ENCODE measurements around the gene ZNF267. TPM values are rescaled to one million over a fixed set of nuclear protein-coding genes. Genes with fewer than 3 reads are reported as not detected.
"Not testable (repeated sequence)": the region's sequence is repeated elsewhere in the genome, so short reads cannot be mapped to it uniquely, and the experiment has no call there.

The ZNF267 gene
- polyA plus RNA-seq, 1 donor from 2014 or later, result 7.0 TPM

DNA sequence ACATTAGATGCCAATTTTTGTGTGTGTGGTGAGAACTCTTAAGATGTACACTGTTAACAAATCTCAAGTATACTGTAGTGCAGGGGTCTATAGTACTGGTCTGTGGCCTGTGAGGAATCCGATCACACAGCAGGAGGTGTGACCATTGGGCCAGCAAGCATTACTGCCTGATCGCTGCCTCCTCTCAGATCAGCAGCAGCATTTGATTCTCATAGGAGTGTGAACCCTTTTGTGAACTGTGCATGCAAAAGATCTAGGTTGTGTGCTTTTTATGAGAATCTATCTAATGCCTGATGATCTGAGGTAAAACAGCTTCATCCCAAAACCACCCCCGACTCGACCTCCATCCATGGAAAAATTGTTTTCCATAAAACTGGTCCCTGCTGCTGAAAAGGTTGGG, 12.6 kb downstream of the ZNF267 start:
- TF ChIP-seq MXI1 (conservative IDR thresholded peaks at IDR 0.05; ENCODE audit: poor library complexity, severe bottlenecking), result no peak
- TF ChIP-seq CTCF (IDR thresholded peaks at IDR 0.05; ENCODE audit: poor library complexity, severe bottlenecking), result no peak
- no peak for TF ChIP-seq REST (IDR thresholded peaks at IDR 0.05; ENCODE audit: borderline replicate concordance)
- TF ChIP-seq POLR2AphosphoS5 (IDR thresholded peaks at IDR 0.05), result no peak
- no peak for TF ChIP-seq EZH2 (IDR thresholded peaks at IDR 0.05; ENCODE audit: borderline replicate concordance, insufficient read depth, low read length, poor library complexity, severe bottlenecking)
- TF ChIP-seq RAD21 (conservative IDR thresholded peaks at IDR 0.05), result no peak
- no peak for TF ChIP-seq SMC3 (conservative IDR thresholded peaks at IDR 0.05; ENCODE audit: poor library complexity)
- no peak for TF ChIP-seq TAF1 (IDR thresholded peaks at IDR 0.05; ENCODE audit: low read depth)
- TF ChIP-seq EP300 (conservative IDR thresholded peaks at IDR 0.05; ENCODE audit: poor library complexity, severe bottlenecking), result no peak
- no peaks in the 10 kb centered on the region for H4K20me1 ChIP-seq (ENCODE audit: insufficient read depth)
- H3K79me2 ChIP-seq (replicated peaks; ENCODE audit: insufficient read depth, low read length), result peaks cover 7% of the 10 kb centered on the region
- no peaks in the 10 kb centered on the region for H3F3A ChIP-seq (ENCODE audit: insufficient read depth, low read length, poor library complexity, severe bottlenecking)
- no peak overlapping the region for H3K4me2 ChIP-seq (ENCODE audit: low read length)
- no peak overlapping the region for H3K4me3 ChIP-seq (ENCODE audit: low read length)
- H3K36me3 ChIP-seq (ENCODE audit: insufficient read depth, low read length), result peaks cover 9% of the 10 kb centered on the region
- H3K9me3 ChIP-seq (ENCODE audit: low read length), result no peaks in the 10 kb centered on the region
- no peak overlapping the region for H2AFZ ChIP-seq (ENCODE audit: low read depth, low read length)
- no peak overlapping the region for H3K9ac ChIP-seq (ENCODE audit: low read length)
- no peaks in the 10 kb centered on the region for H3K27me3 ChIP-seq (ENCODE audit: insufficient read depth, low read depth, low read length)
- H3K27ac ChIP-seq (ENCODE audit: low read length), result no peak overlapping the region
- H3K9me2 ChIP-seq (ENCODE audit: insufficient read depth, low read length), result no peaks in the 10 kb centered on the region

GRCh38 chr16:31888735-31889134, 15.1 kb downstream of the ZNF267 start:
- H2AFZ ChIP-seq (ENCODE audit: low read depth, low read length), result no peak overlapping the region
- no peak overlapping the region for H3K4me2 ChIP-seq (ENCODE audit: low read length)
- no peaks in the 10 kb centered on the region for H4K20me1 ChIP-seq (ENCODE audit: insufficient read depth)
- no peaks in the 10 kb centered on the region for H3K9me2 ChIP-seq (ENCODE audit: insufficient read depth, low read length)
- no peak for TF ChIP-seq SMC3 (conservative IDR thresholded peaks at IDR 0.05; ENCODE audit: poor library complexity)
- TF ChIP-seq TAF1 (IDR thresholded peaks at IDR 0.05; ENCODE audit: low read depth), result no peak
- TF ChIP-seq POLR2AphosphoS5 (IDR thresholded peaks at IDR 0.05), result no peak
- TF ChIP-seq RAD21 (conservative IDR thresholded peaks at IDR 0.05), result no peak
- no peak for TF ChIP-seq CTCF (IDR thresholded peaks at IDR 0.05; ENCODE audit: poor library complexity, severe bottlenecking)
- TF ChIP-seq EZH2 (IDR thresholded peaks at IDR 0.05; ENCODE audit: borderline replicate concordance, insufficient read depth, low read length, poor library complexity, severe bottlenecking), result no peak
- TF ChIP-seq EP300 (conservative IDR thresholded peaks at IDR 0.05; ENCODE audit: poor library complexity, severe bottlenecking), result no peak
- TF ChIP-seq REST (IDR thresholded peaks at IDR 0.05; ENCODE audit: borderline replicate concordance), result no peak
- no peak for TF ChIP-seq MXI1 (conservative IDR thresholded peaks at IDR 0.05; ENCODE audit: poor library complexity, severe bottlenecking)
- no peaks in the 10 kb centered on the region for H3K27me3 ChIP-seq (ENCODE audit: insufficient read depth, low read depth, low read length)
- no peaks in the 10 kb centered on the region for H3K9me3 ChIP-seq (ENCODE audit: low read length)
- H3K79me2 ChIP-seq (replicated peaks; ENCODE audit: insufficient read depth, low read length), result peaks cover 1% of the 10 kb centered on the region
- no peak overlapping the region for H3K27ac ChIP-seq (ENCODE audit: low read length)
- no peak overlapping the region for H3K4me3 ChIP-seq (ENCODE audit: low read length)
- H3K36me3 ChIP-seq (ENCODE audit: insufficient read depth, low read length), result peaks cover 9% of the 10 kb centered on the region
- no peak overlapping the region for H3K9ac ChIP-seq (ENCODE audit: low read length)
- no peaks in the 10 kb centered on the region for H3F3A ChIP-seq (ENCODE audit: insufficient read depth, low read length, poor library complexity, severe bottlenecking)

DNA sequence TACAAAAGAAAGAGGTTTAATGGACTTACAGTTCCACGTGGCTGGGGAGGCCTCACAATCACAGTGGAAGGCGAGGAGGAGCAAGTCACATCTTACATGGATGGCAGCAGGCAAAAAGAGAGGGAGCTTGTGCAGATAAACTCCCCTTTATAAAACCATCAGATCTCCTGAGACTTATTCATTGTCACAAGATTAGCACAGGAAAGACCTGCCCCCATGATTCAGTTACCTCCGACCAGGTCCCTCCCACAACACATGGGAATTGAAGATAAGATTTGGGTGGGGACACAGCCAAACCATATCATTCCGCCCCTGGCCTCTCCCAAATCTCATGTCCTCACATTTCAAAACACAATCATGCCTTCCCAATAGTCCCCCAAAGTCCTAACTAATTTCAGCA, 18.5 kb downstream of the ZNF267 start:
- not testable (repeated sequence) for H3K9ac ChIP-seq (ENCODE audit: low read length); H3K9me3 ChIP-seq (ENCODE audit: low read length); H4K20me1 ChIP-seq (ENCODE audit: insufficient read depth); H3K4me3 ChIP-seq (ENCODE audit: low read length); H3K27me3 ChIP-seq (ENCODE audit: insufficient read depth, low read depth, low read length); H2AFZ ChIP-seq (ENCODE audit: low read depth, low read length); H3K9me2 ChIP-seq (ENCODE audit: insufficient read depth, low read length); H3K27ac ChIP-seq (ENCODE audit: low read length); H3F3A ChIP-seq (ENCODE audit: insufficient read depth, low read length, poor library complexity, severe bottlenecking); H3K79me2 ChIP-seq (replicated peaks; ENCODE audit: insufficient read depth, low read length); H3K4me2 ChIP-seq (ENCODE audit: low read length)
- H3K36me3 ChIP-seq (ENCODE audit: insufficient read depth, low read length), result peaks cover 12% of the 10 kb centered on the region

Data from neural cell (in vitro differentiated cells).